Panc1 (cell line): Measurements from ENCODE around the gene CSMD2.

Source experiments
- POLR2AphosphoS5 ChIP-seq: IDR thresholded peaks from 2 replicates; pipeline ENCODE4 v1.6.1; 2012; ENCODE audit warnings: mild to moderate bottlenecking, low read depth, low read length, moderate library complexity
- REST ChIP-seq, 2 experiments: IDR thresholded peaks; 2 replicates each; pipeline ENCODE4 v1.6.1; 2011 to 2012; ENCODE audit warnings: low read depth in 2 of 2, control low read depth in 1 of 2, low read length in 1 of 2, mild to moderate bottlenecking in 1 of 2, moderate library complexity in 1 of 2; ENCODE audit not compliant: insufficient read depth in 1 of 2
- SIN3A ChIP-seq: IDR thresholded peaks from 2 replicates; pipeline ENCODE4 v1.6.1; 2012; ENCODE audit warnings: low read depth, mild to moderate bottlenecking, low read length, moderate library complexity, borderline replicate concordance; ENCODE audit not compliant: insufficient read depth
- TCF7L2 ChIP-seq: IDR thresholded peaks from 2 replicates; pipeline ENCODE4 v1.6.1; 2011; ENCODE audit warnings: mild to moderate bottlenecking, low read depth, low read length, inconsistent platforms
- TF ChIP-seq, protein P1 (sequence below): fragments of 450-650 bp; IDR thresholded peaks from 2 replicates; pipeline ENCODE4 v1.5.1; 2017; ENCODE audit warnings: mild to moderate bottlenecking

DNA sequence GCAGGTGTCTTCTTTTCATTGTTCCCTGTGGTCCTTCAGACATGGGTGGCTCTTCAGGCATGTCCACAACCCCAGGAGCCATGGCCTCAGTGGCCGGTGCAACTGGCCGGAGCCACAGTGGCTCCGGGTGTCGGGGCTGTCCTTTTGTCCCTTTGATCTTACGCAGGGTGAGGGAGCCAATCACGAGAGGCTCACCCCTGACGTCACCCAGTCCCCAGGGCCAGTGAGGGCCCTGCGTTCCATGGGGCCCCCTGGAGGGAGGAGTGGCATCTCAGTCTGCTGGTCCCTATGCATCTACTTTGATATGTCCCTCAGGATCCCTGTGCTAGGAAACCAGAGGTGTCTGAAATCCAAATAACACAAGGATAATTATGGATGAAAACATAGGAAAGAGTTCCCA lies 663.3 kb downstream of the CSMD2 start:
- TF ChIP-seq, protein P1, sequence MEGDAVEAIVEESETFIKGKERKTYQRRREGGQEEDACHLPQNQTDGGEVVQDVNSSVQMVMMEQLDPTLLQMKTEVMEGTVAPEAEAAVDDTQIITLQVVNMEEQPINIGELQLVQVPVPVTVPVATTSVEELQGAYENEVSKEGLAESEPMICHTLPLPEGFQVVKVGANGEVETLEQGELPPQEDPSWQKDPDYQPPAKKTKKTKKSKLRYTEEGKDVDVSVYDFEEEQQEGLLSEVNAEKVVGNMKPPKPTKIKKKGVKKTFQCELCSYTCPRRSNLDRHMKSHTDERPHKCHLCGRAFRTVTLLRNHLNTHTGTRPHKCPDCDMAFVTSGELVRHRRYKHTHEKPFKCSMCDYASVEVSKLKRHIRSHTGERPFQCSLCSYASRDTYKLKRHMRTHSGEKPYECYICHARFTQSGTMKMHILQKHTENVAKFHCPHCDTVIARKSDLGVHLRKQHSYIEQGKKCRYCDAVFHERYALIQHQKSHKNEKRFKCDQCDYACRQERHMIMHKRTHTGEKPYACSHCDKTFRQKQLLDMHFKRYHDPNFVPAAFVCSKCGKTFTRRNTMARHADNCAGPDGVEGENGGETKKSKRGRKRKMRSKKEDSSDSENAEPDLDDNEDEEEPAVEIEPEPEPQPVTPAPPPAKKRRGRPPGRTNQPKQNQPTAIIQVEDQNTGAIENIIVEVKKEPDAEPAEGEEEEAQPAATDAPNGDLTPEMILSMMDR = no peak
- TF ChIP-seq POLR2AphosphoS5 (no peak), REST (IDR thresholded peaks at IDR 0.05; ENCODE audit: insufficient read depth in 1 of 2, low read depth in 2 of 2, low read length in 1 of 2) (no peak), SIN3A (no peak), TCF7L2 (no peak)
